ENCODE measurements around the gene C17orf67. TPM values are rescaled to one million over a fixed set of nuclear protein-coding genes. Genes with fewer than 3 reads are reported as not detected.

Gene C17orf67
- total and polyA plus RNA-seq, 2 of the 13 experiments (the other 11 are each of a cell fraction or from before 2014, with no cell fraction given): 0.41 to 0.86 TPM

DNA sequence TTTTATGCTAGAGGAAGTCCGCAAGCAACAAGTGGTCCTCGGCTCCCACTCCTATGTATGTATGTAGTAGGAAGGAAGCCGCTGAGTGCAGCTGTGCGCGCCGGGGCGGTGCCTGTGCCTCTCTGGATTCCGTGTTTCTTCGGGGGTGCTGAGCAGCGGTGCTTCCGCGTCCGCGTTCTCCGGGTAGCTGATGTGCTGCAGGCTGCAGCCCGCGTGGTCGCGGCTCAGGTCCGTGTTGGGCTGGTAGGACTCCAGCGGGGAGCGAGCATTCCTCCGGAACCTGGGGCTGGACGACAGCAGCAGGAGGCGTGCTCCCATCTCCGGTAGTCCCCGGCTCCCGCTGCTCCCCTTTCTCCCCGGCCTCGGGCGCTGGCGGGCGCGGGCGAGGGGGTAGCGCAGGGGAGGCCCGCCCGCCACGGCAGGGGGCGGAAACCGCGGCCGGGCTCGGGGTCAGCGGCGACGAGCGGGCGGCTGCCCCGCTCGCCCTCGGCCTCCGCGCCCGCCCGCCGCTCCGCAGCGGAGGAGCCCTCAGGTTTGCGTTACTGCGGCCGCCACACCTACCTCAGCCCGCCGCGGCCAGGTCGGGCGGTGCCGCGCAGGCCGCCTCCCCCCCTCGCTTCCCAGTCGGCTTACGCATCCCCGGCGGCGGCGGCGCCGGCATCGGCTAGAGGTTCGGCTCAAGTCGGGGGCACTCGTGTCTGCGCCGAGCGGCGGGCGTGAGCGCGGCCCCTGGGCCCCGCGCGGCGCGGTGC, 487 bp downstream of the C17orf67 start (continued):
- TF ChIP-seq, protein P1, sequence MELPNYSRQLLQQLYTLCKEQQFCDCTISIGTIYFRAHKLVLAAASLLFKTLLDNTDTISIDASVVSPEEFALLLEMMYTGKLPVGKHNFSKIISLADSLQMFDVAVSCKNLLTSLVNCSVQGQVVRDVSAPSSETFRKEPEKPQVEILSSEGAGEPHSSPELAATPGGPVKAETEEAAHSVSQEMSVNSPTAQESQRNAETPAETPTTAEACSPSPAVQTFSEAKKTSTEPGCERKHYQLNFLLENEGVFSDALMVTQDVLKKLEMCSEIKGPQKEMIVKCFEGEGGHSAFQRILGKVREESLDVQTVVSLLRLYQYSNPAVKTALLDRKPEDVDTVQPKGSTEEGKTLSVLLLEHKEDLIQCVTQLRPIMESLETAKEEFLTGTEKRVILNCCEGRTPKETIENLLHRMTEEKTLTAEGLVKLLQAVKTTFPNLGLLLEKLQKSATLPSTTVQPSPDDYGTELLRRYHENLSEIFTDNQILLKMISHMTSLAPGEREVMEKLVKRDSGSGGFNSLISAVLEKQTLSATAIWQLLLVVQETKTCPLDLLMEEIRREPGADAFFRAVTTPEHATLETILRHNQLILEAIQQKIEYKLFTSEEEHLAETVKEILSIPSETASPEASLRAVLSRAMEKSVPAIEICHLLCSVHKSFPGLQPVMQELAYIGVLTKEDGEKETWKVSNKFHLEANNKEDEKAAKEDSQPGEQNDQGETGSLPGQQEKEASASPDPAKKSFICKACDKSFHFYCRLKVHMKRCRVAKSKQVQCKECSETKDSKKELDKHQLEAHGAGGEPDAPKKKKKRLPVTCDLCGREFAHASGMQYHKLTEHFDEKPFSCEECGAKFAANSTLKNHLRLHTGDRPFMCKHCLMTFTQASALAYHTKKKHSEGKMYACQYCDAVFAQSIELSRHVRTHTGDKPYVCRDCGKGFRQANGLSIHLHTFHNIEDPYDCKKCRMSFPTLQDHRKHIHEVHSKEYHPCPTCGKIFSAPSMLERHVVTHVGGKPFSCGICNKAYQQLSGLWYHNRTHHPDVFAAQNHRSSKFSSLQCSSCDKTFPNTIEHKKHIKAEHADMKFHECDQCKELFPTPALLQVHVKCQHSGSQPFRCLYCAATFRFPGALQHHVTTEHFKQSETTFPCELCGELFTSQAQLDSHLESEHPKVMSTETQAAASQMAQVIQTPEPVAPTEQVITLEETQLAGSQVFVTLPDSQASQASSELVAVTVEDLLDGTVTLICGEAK (IDR thresholded peaks at IDR 0.05): no peak
- TF ChIP-seq, protein P1 (CRISPR knock-in tag; IDR thresholded peaks at IDR 0.05): no peak
- TF ChIP-seq ZNF564 (CRISPR knock-in tag; IDR thresholded peaks at IDR 0.05) (0 out of 2 replicates have a peak, but pooled peaks have one; percentile 32), ATF7-NPFF (CRISPR knock-in tag; IDR thresholded peaks at IDR 0.05; ENCODE audit: low read depth) (no peak; the same call in 1 of the 2 replicates), ZNF296 (CRISPR knock-in tag; conservative IDR thresholded peaks at IDR 0.05) (no peak), ZNF546 (CRISPR knock-in tag; conservative IDR thresholded peaks at IDR 0.05) (no peak), POLR2A (IDR thresholded peaks at IDR 0.05; ENCODE audit: insufficient read depth in 1 of 2, low read depth in 2 of 2, low read length in 2 of 2) (no peak), ZNF816 (CRISPR knock-in tag; IDR thresholded peaks at IDR 0.05; ENCODE audit: borderline replicate concordance) (no peak), ZNF460 (CRISPR knock-in tag; IDR thresholded peaks at IDR 0.05; ENCODE audit: borderline replicate concordance) (no peak), KAT8 (CRISPR knock-in tag; IDR thresholded peaks at IDR 0.05) (peak; percentile 30; the same call in 1 of the 2 replicates), NR1H2 (CRISPR knock-in tag; IDR thresholded peaks at IDR 0.05; ENCODE audit: borderline replicate concordance, low read depth) (no peak), ZMYM2 (CRISPR knock-in tag; IDR thresholded peaks at IDR 0.05) (no peak), CCAR2 (optimal IDR thresholded peaks at IDR 0.05; ENCODE audit: low read depth, low read length) (no peak)
- TF ChIP-seq, protein P2, sequence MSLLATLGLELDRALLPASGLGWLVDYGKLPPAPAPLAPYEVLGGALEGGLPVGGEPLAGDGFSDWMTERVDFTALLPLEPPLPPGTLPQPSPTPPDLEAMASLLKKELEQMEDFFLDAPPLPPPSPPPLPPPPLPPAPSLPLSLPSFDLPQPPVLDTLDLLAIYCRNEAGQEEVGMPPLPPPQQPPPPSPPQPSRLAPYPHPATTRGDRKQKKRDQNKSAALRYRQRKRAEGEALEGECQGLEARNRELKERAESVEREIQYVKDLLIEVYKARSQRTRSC (CRISPR knock-in tag; IDR thresholded peaks at IDR 0.05; ENCODE audit: low read depth): no peak
- TF ChIP-seq, protein P3, sequence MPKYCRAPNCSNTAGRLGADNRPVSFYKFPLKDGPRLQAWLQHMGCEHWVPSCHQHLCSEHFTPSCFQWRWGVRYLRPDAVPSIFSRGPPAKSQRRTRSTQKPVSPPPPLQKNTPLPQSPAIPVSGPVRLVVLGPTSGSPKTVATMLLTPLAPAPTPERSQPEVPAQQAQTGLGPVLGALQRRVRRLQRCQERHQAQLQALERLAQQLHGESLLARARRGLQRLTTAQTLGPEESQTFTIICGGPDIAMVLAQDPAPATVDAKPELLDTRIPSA (CRISPR knock-in tag; IDR thresholded peaks at IDR 0.05; ENCODE audit: borderline replicate concordance): no peak
- TF ChIP-seq, protein P4, sequence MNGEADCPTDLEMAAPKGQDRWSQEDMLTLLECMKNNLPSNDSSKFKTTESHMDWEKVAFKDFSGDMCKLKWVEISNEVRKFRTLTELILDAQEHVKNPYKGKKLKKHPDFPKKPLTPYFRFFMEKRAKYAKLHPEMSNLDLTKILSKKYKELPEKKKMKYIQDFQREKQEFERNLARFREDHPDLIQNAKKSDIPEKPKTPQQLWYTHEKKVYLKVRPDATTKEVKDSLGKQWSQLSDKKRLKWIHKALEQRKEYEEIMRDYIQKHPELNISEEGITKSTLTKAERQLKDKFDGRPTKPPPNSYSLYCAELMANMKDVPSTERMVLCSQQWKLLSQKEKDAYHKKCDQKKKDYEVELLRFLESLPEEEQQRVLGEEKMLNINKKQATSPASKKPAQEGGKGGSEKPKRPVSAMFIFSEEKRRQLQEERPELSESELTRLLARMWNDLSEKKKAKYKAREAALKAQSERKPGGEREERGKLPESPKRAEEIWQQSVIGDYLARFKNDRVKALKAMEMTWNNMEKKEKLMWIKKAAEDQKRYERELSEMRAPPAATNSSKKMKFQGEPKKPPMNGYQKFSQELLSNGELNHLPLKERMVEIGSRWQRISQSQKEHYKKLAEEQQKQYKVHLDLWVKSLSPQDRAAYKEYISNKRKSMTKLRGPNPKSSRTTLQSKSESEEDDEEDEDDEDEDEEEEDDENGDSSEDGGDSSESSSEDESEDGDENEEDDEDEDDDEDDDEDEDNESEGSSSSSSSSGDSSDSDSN (CRISPR knock-in tag; IDR thresholded peaks at IDR 0.05): peak; percentile 83; the same call in 1 of the 2 replicates
